Mucosa of descending colon (tissue), 3 donors: ENCODE data around the gene HDGFL3. TPM values are rescaled to one million over a fixed set of nuclear protein-coding genes. Genes with fewer than 3 reads are reported as not detected.
"Not testable (repeated sequence)": the region's sequence is repeated elsewhere in the genome, so short reads cannot be mapped to it uniquely, and the experiment has no call there.

Experiments
- ATAC-seq: fragments of 200-7000 bp; cut with Tn5 transposase; one replicate; pipeline ENCODE4 v1.9.1; 2020; ENCODE audit warnings: mild to moderate bottlenecking, moderate library complexity
- DNase-seq, 3 donors: peaks; one replicate each; pipeline ENCODE4 v3.0.0-alpha.2; 2020
- H3K36me3 ChIP-seq: fragments of 200-600 bp; one replicate; pipeline ENCODE4 v1.8.0; 2021; ENCODE audit warnings: low read depth, mild to moderate bottlenecking
- H3K4me1 ChIP-seq: fragments of 200-600 bp; one replicate; pipeline ENCODE4 v1.8.0; 2021; ENCODE audit warnings: low read depth, mild to moderate bottlenecking
- H3K4me3 ChIP-seq: fragments of 200-600 bp; one replicate; pipeline ENCODE4 v1.8.0; 2021; ENCODE audit warnings: mild to moderate bottlenecking
- H3K9me3 ChIP-seq: fragments of 200-600 bp; one replicate; pipeline ENCODE4 v1.8.0; 2021; ENCODE audit warnings: mild to moderate bottlenecking
- CTCF ChIP-seq: fragments of 200-600 bp; IDR thresholded peaks from one replicate; pipeline ENCODE4 v1.8.0; 2022; ENCODE audit warnings: antibody characterized with exemption, mild to moderate bottlenecking
- intact Hi-C, 2 donors: fragments of 100-400 bp; cut with DNase I in 1 of 2; cut with micrococcal nuclease in 1 of 2; formaldehyde crosslinking; loops; one replicate each; pipeline versions ENCODE4 v1.11.0 to v1.11.1; 2022; cut with DNase I, micrococcal nuclease
- total RNA-seq, 3 donors: library from RNA; stranded (reverse); fragmentation: NEBNext Ultra II Directional in 2 of 3; extraction: Animal tissue kit (Norgen Biotek cat#: 25700) in 2 of 3; gene quantifications; one replicate each; pipeline versions ENCODE4 v1.2.1 to v1.2.4, GENCODE V29; 2021 to 2023
- donor health status: DM: no; HTN: no; CAD: no; lungs with moderate emphysema.
- donor health status: DM: no; HTN: no; CAD: no.
- donor health status: DM: no; HTN: yes; CAD: no.

The HDGFL3 gene
- total RNA-seq, 3 donors from 2014 or later: 7.3 to 58.8 (median 14.1) TPM

- Histone ChIP-seq H3K4me3 (no peak overlapping the region), H3K36me3 (no peaks in the 10 kb centered on the region), H3K4me1 (no peaks in the 10 kb centered on the region), H3K9me3 (no peaks in the 10 kb centered on the region)
- TF ChIP-seq CTCF: no peak
- intact Hi-C loops: no loop called here
- DNase-seq: no peak
- ATAC-seq: no peak
These were observed 117.2 kb downstream of the HDGFL3 start for GRCh38 chr15:83090465-83090864.

GRCh38 chr15:83088876-83089275 lies 118.7 kb downstream of the HDGFL3 start:
- TF ChIP-seq CTCF: no peak

GRCh38 chr15:83087576-83087975 lies 120.0 kb downstream of the HDGFL3 start:
- Histone ChIP-seq H3K4me3 (no peak overlapping the region), H3K9me3 (no peaks in the 10 kb centered on the region), H3K4me1 (no peaks in the 10 kb centered on the region), H3K36me3 (no peaks in the 10 kb centered on the region)
- ATAC-seq: no peak
- no peak for TF ChIP-seq CTCF
- intact Hi-C loops: no loop called here
- DNase-seq: no peak

More at GRCh38 chr15:83088876-83089275, 118.7 kb downstream of the HDGFL3 start:
- DNase-seq: no peak
- intact Hi-C loops: no loop called here
- no peak overlapping the region for H3K4me3 ChIP-seq
- no peaks in the 10 kb centered on the region for H3K4me1 ChIP-seq
- no peak for ATAC-seq
- H3K9me3 ChIP-seq: no peaks in the 10 kb centered on the region
- no peaks in the 10 kb centered on the region for H3K36me3 ChIP-seq

- ATAC-seq, H3K4me1 ChIP-seq, H3K4me3 ChIP-seq, H3K9me3 ChIP-seq, intact Hi-C loops, DNase-seq, H3K36me3 ChIP-seq: not testable (repeated sequence)
These were observed 121.6 kb downstream of the HDGFL3 start for GRCh38 chr15:83085864-83086552.

GRCh38 chr15:83085461-83085860 lies 122.2 kb downstream of the HDGFL3 start:
- H3K4me3 ChIP-seq, DNase-seq, ATAC-seq, H3K4me1 ChIP-seq, intact Hi-C loops, H3K9me3 ChIP-seq, H3K36me3 ChIP-seq: not testable (repeated sequence)

- DNase-seq: no peak
- Histone ChIP-seq H3K4me1 (no peaks in the 10 kb centered on the region), H3K9me3 (no peaks in the 10 kb centered on the region), H3K4me3 (no peak overlapping the region), H3K36me3 (no peaks in the 10 kb centered on the region)
- no peak for TF ChIP-seq CTCF
- no peak for ATAC-seq
- intact Hi-C loops: no loop called here
These were observed 124.8 kb downstream of the HDGFL3 start for GRCh38 chr15:83082730-83083386.
